Choroid plexus epithelial cell (primary cell): ENCODE data around the gene PATE4.
"Not testable (repeated sequence)": the region's sequence is repeated elsewhere in the genome, so short reads cannot be mapped to it uniquely, and the experiment has no call there.

Source experiments
- DNase-seq: peaks from one replicate; pipeline ENCODE4 v3.0.0-alpha.2; 2010; ENCODE audit warnings: low read depth
- H3K4me3 ChIP-seq: 2 replicates; pipeline ENCODE4 v1.5.1; 2011; ENCODE audit warnings: low read depth, mild to moderate bottlenecking, control low read depth, low read length, moderate library complexity
- TF ChIP-seq, protein P1 (sequence below): conservative IDR thresholded peaks from 2 replicates; pipeline ENCODE4 v1.5.1; 2011; ENCODE audit warnings: low read depth, mild to moderate bottlenecking, control low read depth, inconsistent platforms, low read length, moderate library complexity

Gene PATE4

DNA sequence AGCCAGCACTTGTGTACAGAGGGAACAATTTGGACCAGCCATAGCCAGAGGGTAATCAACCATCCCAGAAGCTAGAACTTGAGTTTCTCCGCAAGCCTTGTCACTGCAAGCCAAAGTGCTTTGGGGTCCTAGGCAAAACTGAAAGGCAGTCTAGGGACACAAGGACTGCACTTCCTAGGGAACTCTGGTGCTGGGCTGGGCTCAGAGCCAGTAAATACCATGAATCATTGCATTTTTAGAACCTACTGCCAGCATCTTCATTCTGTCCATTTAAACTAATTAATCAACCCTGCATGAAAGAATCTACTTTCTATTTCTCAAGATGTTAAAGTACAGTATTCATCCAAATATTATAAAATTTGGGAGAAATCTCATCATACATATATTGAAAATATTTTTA is 25.2 kb upstream of the PATE4 start:
- H3K4me3 ChIP-seq = no peak overlapping the region
- TF ChIP-seq, protein P1, sequence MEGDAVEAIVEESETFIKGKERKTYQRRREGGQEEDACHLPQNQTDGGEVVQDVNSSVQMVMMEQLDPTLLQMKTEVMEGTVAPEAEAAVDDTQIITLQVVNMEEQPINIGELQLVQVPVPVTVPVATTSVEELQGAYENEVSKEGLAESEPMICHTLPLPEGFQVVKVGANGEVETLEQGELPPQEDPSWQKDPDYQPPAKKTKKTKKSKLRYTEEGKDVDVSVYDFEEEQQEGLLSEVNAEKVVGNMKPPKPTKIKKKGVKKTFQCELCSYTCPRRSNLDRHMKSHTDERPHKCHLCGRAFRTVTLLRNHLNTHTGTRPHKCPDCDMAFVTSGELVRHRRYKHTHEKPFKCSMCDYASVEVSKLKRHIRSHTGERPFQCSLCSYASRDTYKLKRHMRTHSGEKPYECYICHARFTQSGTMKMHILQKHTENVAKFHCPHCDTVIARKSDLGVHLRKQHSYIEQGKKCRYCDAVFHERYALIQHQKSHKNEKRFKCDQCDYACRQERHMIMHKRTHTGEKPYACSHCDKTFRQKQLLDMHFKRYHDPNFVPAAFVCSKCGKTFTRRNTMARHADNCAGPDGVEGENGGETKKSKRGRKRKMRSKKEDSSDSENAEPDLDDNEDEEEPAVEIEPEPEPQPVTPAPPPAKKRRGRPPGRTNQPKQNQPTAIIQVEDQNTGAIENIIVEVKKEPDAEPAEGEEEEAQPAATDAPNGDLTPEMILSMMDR = no peak
- DNase-seq = peak; percentile 5

DNA sequence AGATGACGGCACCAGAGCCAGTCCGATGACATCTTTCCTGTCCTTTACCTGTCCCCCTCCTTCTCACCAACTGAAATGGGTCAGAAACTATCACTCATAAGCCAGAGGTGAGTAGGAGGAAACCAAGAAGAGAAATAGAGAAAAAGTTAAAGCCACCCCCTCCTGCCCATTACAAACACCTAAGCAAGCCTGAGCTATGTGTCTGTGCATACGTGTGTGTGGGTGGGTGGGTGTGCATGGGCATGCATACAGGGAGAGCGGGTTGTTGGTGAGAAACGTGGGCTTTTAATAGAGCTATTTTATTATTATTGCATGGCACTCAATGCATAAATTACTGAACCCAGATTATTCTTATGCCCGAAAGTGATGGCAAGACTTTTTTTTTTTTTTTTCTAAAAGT is 2.6 kb downstream of the PATE4 start:
- TF ChIP-seq, protein P1 = no peak
- H3K4me3 ChIP-seq = no peak overlapping the region
- no peak for DNase-seq

DNA sequence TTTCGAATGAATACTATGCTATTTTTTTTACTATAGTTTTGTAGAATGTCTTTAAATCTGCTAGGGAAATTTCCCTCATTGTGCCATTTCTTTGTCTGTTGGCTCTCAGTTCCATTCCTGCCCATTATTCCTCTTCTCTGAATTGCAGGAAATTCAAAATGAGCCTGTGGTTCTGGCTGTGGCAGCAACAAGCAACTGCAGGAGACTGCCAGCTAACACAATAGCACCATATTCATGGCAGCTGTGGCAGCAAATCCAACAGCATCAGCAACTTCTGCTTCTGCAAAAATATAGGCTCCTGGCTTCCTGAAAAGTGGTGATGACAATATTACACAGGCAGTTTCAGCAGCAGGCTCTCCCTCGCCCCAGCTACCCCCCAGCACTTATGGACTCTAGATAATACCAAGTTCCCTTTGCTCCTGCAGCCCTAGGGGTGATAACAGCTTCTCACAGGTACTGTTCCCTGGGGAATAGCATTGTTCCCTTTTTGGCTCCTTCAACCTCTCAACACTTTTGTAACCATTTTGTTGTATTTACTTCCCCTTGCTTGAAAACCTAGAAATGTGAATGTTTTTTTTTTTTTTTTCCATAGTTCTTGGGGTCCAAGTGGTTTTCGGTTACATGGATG is 9.3 kb downstream of the PATE4 start:
- no peak for DNase-seq
- TF ChIP-seq, protein P1 = no peak
- H3K4me3 ChIP-seq = no peak overlapping the region

DNA sequence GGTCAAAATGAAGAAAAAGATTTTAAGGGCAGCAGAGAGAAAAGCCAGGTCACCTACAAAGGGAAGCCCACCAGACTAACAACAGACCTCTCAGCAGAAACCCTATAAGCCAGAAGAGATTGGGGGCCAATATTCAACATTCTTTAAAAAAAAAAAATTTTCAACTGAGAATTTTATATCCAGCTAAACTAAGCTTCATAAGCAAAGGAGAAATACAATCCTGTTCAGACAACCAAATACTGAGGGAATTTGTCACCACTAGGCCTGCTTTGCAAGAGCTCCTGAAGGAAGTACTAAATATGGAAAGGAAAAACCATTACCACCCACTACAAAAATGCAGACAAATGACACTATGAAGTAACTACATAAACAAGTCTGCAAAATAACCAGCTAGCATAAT is 13.1 kb downstream of the PATE4 start:
- TF ChIP-seq, protein P1 = no peak
- H3K4me3 ChIP-seq = no peak overlapping the region
- DNase-seq = no peak

DNA sequence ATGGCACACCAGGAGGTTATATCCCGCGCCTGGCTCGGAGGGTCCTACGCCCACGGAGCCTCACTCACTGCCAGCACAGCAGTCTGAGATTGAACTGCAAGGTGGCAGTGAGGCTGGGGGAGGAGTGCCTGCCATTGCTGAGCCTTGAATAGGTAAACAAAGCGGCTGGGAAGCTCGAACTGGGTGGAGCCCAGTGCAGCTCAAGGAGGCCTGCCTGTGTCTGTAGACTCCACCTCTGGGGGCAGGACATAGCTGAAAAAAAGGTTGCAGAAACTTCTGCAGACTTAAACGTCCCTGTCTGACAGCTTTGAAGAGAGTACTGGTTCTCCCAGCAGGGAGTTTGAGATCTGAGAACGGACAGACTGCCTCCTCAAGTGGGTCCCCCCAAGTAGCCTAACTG is 24.6 kb downstream of the PATE4 start:
- H3K4me3 ChIP-seq, DNase-seq: not testable (repeated sequence)

DNA sequence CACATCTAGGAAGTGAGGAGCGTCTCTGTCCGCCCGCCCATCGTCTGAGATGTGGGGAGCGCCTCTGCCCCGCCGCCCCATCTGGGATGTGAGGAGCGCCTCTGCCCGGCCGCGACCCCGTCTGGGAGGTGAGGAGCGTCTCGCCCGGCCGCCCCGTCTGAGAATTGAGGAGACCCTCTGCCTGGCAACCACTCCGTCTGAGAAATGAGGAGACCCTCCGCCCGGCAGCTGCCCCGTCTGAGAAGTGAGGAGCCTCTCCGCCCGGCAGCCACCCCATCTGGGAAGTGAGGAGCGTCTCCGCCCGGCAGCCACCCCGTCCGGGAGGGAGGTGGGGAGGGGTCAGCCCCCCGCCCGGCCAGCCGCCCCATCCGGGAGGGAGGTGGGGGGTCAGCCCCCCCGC is 29.7 kb downstream of the PATE4 start:
- DNase-seq, H3K4me3 ChIP-seq: not testable (repeated sequence)

DNA sequence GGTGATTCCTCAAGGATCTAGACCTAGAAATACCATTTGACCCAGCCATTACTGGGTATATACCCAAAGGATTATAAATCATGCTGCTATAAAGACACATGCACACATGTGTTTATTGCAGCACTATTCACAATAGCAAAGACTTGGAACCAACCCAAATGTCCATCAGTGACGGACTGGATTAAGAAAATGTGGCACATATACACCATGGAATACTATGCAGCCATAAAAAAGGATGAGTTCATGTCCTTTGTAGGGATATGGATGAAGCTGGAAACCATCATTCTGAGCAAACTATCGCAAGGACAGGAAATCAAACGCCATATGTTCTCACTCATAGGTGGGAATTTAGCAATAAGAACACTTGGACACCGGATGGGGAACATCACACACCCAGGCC is 32.2 kb downstream of the PATE4 start:
- H3K4me3 ChIP-seq, DNase-seq: not testable (repeated sequence)

DNA sequence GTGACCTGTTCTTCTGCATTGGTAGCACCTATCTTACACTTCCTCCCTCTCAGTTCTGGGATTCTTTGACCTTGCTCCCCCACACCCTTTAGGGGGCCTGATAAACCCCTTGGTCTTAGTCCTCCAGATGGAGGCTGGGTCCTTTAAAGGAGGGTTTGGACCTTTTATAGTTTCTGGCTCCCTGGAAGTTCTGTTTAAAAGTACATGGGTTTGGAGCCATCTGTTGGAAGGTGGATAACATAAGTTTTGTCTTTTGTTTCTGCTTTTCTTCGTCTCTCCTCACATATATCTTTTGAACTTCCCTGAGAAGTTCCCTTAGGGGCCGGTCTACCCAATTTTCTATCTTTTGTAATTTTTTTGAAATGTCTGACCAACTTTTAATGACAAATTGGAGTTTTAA is 36.4 kb downstream of the PATE4 start:
- TF ChIP-seq, protein P1 = peak; percentile 6
- DNase-seq = no peak
- H3K4me3 ChIP-seq = no peak overlapping the region
